ENCODE results near the gene GLOD4. TPM values are rescaled to one million over a fixed set of nuclear protein-coding genes. Genes with fewer than 3 reads are reported as not detected.
"Not testable (repeated sequence)": the region's sequence is repeated elsewhere in the genome, so short reads cannot be mapped to it uniquely, and the experiment has no call there.

GLOD4 gene
- total RNA-seq, 1 donor from 2014 or later: 61.8 TPM

DNA sequence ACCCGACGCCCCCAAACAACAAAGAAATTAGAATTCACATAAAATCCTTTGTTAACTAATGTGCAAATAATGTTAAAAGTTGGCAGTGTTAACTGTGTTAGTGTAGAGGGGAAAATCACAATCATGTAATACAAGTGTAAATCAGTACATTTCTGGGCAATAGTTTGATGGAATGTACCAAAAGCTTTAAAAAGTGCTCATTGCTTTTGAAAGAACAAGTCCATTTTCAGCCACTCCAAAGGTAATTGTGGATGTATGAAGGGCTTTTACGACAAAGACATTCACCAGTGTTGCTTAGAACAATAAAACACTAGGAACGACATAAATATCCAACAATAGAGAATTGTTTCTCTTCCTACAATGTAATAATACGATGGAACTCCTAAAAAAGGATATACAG is 9.1 kb downstream of the GLOD4 start:
- DNase-seq: no peak

DNA sequence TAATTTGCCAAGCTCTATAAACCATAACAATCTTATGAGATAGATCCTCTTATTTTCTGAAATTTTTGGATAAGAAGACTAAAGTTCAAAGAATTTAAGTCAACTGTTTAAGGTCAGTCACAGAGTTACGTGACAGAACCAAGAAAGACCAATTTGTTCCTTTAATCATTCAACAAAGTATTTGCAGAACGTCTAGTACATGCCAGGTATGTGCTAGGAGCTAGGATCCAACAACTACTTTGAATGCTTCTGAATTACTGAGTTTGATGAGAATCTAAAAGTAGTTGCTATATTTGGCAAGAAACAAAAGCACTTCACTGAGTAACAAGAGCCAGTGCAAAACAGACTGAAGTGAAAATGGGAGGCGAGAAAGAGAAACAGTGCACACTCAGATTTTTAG is 15.0 kb downstream of the GLOD4 start:
- no peak for DNase-seq

DNA sequence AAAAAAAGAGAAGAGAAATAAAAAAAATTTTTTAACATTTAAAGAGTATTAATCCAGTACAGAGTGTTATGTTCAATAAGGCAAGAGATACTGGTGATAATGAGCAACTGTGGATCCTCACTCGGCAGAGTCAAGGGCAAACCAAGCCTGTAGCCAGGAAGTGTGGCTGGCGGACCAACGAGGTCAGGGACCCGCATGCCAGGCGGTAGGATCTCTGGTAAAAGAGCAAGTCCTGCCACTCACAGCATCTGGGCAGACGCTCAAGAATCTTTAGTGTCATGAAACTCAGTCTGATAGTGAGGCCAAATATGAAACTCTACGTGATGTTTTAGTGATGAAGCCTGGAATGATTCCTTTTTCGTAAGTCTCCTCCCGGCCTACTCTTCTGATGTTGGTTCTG is 21.7 kb downstream of the GLOD4 start:
- no peak for DNase-seq

DNA sequence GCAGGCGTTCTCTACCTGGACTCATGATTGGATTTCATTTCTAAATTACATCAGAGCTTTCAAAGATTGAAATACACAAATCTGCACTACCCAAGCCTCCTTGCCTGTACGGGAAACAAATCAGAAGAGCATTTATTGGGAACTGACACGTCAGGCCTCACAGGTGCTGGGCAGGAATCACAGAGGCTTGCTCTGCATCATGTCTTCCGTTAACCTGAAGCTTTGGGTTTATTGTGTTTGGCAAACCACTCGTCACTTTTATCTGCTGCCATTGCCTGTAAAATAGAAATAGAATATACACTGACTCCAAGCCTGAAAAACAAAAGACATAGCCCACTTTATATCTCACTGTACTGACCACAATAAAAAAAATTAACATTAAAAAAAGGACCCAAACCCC is 22.1 kb downstream of the GLOD4 start:
- DNase-seq: no peak

DNA sequence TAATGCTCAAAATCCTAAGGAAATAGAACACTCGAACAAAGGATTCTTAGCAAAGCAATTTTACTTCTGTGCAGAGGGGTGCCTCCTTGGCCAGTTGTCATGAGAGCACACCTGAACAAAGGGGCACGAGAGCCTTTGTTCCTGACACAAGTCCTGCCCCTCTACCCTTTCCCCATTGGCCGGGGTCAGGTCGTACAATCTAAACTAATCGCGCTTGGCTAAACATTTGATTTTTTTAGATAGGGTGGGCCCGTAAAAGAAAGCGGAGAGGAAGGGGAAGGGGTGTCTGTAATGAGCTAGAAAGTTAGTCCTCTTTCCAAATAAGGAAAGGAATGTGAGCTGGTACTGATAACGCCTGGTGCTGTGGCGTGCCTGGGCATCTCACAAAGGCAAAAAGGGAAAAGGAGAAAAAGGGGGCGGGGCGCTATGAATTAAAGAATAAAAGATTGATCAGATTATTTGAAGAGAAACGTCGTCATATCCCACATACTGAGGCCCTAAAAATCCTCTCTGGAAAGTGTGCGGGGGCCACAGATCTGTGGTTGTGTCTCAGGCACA is 26.0 kb downstream of the GLOD4 start:
- peak; percentile 50 for DNase-seq

DNA sequence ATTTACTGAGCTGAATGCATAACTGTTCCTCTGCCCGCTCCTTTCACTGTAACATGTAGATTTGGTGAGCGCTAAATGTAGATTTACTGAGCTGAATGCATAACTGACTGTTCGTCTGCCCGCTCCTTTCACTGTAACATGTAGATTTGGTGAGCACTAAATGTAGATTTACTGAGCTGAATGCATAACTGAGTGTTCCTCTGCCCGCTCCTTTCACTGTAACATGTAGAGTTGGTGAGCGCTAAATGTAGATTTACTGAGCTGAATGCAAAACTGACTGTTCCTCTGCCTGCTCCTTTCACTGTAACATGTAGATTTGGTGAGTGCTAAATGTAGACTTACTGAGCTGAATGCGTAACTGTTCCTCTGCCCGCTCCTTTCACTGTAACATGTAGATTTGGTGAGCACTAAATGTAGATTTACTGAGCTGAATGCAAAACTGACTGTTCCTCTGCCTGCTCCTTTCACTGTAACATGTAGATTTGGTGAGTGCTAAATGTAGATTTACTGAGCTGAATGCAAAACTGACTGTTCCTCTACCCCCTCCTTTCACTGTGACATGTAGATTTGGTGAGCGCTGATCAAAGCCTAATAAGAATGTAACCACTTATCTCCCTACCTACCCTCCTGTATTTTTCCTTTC is 26.6 kb downstream of the GLOD4 start:
- DNase-seq: not testable (repeated sequence)

DNA sequence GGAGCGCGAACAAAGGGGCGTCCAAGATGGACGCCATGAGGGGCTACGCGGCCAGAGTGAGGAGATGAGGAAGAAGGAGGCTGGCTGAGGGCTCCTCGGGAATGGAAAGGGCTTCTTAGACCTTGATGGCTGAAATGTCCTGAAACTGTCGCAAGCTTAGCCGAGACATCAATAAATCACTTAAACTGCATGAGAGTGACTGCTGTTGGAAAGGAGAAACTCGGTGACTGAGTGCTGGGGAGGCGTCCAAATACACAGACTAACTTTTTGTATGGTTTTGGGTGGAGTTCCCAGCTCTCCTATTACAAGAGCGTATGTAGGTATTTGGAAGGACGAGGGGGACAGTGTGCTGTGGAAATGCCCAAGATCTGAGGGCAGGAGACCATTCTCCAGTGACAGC is 28.7 kb downstream of the GLOD4 start:
- no peak for DNase-seq

DNA sequence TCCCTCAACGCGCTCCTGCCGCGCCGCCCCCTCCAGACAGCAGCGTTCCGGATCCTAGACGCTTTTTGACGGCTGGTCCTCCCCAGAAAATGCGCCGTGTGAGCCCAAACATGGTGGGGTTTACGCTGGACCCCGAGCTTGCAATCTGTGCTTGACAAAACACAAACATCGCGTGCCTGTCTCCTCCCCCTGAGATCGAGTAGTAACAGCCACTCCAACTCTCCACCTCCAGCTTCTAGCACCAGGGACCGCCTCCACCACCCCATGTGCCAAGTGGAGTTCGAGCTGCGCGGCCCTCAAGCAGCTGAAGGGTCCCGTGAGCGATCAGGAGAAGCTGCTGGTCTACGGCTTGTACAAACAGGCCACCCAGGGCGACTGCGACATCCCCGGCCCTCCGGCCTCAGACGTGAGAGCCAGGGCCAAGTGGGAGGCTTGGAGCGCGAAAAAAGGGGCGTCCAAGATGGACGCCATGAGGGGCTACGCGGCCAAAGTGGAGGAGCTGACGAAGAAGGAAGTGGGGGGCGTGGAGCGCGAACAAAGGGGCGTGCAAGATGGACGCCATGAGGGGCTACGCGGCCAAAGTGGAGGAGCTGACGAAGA is 29.4 kb downstream of the GLOD4 start:
- DNase-seq: peak; percentile 74

DNA sequence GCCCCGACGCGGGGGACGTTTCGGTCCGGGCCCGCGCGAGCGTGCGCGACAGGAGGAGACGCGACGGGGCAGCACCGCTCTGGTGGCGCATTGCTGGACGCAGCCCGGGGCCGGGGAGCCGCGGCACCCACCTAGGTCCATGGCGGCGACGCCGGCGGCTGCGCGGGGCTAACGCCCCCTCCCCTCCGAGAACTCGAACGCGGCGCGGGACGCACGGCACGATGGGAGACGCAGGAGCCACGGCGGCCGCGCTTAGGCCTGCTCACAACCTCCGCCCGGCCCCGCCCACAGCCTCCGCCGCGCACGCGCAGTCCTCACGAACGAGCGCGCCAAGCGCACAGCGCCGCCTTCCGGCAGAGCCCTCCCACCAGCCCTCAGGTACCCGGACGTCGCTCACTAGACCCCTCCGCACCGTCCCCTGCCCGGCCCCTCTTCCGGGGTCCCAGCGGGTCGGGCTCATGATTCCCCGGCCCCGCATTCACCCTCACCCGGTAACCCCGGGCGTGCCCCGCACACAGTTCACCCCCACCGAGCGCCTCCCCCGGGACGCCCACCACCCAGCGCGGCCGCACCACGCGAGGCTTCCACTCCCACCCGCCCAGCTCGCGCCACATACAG is 30.0 kb downstream of the GLOD4 start, which contains the start of gene GEMIN4:
TSS of gene GEMIN4 (minus strand) at position 263 of the 618 bp plus-strand sequence. CDS start at position 141, 122 bp downstream.
- peak; percentile 93 for DNase-seq

DNA sequence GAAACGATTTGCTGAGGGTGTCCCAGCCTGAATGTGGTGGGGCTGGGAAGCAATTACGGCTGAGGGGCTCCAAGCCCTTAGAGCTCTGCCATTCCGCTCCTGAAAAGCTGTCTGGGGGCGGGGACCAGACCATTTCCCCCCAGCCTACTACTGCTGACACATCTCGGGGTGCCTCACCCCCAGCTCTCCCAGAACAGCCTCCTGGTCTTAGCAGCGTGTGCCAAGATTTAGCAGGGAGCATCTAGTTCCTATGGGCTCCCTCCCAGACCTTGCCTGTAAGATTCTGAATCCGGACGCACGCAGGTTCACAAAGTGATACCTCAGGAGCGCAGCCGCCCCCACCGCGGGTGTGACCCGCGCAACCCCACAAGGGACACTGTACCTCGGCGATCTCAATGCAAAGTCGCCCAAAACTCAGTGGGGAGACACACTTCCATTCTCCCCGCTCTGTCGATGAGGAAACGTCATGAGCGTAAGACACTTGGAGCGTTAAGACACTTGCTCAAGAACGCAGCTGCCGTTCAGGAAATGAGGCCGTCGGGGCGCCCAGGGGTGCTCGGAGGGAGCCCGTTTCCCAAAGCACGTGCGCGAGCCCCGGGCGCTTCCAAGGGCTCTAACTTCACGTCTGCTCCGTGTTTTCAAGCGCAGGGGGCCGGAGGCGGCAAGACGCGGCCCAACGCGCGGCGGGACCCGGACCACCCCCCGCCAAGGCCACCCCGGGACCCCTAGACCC is 30.6 kb downstream of the GLOD4 start:
- DNase-seq: peak; percentile 44

DNA sequence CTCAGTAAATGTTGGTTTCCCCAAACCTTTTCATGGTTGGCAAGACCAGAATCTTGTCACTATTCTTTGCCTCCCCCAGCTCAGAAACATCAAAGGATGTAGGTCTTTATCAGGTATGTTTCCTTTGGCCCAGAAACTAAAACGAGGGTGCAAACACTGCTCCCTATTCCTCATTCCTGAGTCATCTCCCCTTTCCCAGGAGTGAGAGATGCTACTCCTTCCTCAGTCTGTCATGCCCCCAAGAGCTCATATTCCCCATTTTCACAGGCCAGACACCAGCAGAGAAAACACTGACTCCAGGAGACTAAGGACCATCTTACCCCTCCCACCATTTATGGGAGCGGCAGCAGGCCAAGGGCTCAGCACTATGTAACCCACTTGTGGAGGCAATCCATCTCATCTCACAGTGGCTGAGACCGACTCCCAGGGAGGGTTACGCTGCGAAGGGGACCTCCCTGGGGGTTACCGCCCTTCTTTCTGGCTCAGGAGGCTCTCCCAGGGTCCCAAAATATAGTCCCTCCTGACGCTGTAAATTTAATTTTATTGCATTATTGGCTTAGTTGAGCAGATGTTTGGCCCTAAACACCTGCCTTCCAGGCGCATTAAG is 31.5 kb downstream of the GLOD4 start:
- no peak for DNase-seq

DNA sequence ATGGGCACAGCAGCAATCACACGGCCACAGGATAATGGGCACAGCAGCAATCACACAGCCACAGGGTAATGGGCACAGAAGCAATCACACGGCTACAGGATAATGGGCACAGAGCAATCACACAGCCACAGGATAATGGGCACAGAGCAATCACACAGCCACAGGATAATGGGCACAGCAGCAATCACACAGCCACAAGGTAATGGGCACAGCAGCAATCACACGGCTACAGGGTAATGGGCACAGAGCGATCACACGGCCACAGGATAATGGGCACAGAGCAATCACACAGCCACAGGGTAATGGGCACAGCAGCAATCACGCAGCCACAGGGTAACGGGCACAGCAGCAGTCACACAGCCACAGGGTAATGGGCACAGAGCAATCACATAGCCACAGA is 32.7 kb downstream of the GLOD4 start:
- not testable (repeated sequence) for DNase-seq

DNA sequence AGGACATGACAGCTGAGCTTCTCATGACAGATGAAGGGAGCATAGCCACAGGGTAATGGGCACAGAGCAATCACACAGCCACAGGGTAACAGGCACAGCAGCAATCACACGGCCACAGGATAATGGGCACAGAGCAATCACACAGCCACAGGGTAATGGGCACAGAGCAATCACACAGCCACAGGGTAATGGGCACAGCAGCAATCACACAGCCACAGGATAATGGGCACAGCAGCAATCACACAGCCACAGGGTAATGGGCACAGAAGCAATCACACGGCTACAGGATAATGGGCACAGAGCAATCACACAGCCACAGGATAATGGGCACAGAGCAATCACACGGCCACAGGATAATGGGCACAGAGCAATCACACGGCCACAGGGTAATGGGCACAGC is 33.5 kb downstream of the GLOD4 start:
- DNase-seq: not testable (repeated sequence)

DNA sequence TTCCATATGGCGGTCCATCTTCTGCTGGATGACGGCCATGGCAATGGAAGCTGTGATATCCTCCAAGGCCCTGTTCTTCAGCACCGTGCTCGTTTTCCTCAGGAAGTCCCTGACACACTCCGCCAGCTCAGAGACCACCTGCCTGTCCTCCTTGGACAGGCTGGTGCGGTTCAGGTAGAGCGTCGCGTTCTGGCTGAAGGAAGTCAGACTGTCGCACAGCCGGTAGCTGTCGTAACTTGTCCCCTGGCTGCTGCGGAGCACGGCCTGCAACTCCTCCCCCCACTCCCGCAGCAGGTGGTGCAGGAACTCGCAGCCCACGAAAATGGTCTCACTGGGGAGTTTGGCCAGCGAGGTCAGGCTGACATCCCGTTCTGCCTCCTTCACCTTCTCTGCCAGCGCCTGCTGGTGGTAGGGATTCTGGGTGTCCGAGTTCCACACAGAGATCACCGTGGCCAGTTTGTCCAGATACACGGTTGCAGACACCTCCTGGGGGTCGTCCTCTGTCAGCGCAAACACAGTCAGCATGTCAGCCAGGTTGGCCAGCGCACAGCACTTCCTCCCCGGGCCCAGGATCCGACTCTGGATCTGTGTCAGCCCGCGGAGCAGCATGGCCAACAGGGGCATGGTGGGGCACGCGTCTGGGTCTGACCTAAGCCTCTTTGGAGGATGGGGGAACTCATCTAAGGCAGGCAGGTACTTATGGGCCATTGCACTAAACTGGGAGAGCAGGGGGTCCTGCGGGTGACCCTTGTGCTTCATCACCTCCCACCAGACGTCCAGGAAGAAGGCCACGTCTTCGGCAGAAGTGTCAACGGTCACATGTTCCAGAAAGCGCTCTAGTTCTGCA is 35.1 kb downstream of the GLOD4 start:
- no peak for DNase-seq

DNA sequence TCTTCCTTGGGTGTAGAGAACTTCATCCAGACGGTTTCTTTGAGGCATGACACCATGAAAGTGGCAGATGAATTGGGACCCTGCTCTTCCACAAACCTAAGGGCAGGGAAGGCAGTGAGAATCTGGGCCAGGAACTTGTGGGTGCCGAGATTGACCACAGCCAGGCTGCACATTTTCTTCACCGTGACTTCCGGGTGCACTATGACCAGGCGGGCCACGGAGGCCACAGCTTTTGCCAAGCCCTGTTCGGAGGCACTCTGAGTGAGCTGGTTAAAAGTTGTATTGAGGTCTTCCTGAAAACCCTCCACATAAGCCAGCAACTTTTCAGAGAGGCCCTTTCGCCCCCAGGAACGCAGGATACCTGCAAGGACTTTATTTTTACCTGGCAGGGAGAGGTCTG is 35.9 kb downstream of the GLOD4 start:
- DNase-seq: no peak

DNA sequence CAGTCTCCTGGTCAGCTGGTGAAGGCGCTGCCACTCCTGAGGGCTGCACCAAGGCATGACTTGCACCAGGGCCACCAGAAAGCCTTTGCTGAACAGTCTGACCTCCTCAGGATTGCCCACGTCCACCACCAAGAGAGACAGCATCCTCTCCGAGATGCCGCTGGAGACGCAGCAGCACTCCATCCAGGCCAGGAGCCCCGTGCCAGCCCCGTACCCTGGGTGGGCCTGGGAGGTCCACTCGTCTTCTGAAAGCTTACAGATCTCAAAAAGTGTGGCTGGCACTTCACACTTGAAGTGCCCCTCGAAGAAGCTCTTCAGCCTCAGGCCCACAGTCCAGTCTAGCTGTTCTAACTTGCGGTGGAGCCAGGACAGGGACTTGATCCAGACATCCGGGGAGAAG is 36.7 kb downstream of the GLOD4 start:
- DNase-seq: no peak

DNA sequence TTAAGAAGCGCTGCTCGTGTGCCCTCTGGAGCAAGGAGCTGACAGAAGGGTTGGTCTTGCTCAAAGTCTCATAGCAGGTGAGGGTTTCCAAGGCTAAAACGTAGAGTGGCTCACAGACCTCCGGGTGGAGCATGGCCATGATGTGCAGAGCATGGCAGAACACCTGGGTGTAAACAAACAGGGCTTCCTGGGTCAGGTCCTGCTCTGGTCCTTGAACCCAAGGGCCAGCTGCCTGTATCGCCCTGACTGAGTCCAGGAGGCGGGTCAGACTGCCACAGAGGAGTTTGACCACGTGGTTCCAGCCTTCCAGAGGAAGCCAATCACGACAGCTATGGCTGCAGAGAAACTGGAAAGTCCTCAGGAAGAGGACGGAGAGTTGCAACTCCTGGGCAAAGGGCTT is 37.1 kb downstream of the GLOD4 start:
- DNase-seq: no peak

DNA sequence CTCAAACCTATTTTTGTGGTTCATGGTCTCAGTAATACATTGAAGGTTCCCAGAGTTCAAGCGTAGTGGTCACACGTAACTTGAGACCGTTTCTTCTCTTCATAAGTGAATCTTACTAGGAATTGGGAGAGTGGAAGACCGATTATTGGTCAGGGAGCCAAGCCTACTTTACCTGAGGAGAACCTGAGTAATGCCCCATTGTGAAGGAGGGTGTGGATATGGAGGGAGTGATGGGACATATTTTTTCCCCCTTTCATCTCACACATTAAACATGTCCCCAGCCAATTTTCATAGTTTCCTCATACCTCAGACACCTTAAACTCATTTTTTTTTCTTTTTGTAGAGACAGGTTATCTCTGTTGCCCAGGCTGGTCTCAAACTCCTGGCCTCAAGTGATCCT is 38.9 kb downstream of the GLOD4 start:
- no peak for DNase-seq

DNA sequence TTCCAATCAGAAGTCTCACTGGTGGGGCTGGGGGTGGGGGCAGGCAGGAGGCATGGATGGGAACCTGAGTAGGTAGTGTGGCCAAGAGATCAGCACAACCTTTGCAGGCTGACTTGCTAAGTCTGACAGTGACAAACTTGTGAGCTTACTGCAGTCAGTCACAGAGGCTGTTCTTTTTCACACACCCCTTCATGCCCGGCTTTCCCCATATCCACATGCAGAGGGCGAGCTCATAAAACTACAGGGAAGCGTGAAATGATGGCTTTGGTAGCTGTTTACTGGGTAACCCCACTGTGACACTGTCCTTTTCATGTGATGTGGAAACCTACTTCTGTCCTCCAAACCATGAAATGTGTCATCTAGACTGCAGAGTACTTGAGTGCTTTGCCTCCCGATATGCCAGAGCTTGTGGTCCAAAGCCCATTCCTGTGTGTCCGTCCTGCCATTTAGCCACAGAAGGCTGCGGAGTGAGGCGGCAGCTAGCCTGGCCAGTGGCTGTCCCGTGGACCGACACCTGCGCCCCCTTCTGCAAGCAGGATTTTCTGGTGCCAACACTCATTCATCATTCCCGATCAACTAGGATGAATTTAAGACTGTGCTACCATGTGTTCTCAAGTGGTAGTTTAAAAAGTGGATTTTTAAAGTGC is 39.8 kb downstream of the GLOD4 start:
- DNase-seq: no peak

DNA sequence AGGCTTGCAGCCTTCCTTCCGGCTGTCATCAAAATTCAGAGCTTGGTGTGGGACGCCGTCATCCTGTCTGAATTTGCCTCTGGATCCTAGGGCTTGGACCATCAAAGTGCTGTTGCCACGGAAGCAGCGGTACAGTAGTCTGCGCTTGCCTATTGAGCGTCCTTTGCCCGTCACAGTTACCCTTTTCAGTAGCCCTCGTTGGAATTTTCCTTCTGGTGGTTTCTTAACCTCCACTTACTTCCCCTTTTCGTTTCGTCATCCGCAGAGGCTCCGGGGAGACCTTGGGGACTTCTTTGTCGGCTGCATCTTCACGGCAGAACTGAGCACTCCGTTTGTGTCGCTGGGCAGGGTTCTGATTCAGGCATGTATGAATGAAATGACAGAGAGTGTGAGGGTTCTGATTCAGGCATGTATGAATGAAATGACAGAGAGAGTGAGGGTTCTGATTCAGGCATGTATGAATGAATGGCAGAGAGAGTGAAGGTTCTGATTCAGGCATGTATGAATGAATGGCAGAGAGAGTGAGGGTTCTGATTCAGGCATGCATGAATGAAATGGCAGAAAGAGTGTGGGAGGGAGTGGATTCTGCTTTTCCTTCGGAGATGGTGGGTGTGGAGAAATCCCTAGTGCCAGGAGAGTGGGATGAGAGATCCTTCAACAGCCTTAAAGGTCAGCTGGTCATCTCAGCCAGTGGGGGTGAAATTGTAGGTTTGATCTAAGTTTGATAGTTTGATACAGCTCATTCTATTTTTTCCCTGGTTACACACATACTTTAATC is 41.7 kb downstream of the GLOD4 start:
- no peak for DNase-seq
